Left kidney (tissue), 2 donors: Measurements from ENCODE around the gene SLC37A2. TPM values are rescaled to one million over a fixed set of nuclear protein-coding genes. Genes with fewer than 3 reads are reported as not detected.

ENCODE experiments used
- DNase-seq: peaks from one replicate; pipeline ENCODE4 v3.0.0-alpha.2; 2013
- polyA plus RNA-seq: library from polyadenylated mRNA; unstranded; fragments of 120-200 nt; gene quantifications from one replicate; pipeline ENCODE4 v1.2.1, GENCODE V29; 2013; ENCODE audit not compliant: insufficient read length

Gene SLC37A2
- polyA plus RNA-seq, 1 donor: 2.4 TPM

DNA sequence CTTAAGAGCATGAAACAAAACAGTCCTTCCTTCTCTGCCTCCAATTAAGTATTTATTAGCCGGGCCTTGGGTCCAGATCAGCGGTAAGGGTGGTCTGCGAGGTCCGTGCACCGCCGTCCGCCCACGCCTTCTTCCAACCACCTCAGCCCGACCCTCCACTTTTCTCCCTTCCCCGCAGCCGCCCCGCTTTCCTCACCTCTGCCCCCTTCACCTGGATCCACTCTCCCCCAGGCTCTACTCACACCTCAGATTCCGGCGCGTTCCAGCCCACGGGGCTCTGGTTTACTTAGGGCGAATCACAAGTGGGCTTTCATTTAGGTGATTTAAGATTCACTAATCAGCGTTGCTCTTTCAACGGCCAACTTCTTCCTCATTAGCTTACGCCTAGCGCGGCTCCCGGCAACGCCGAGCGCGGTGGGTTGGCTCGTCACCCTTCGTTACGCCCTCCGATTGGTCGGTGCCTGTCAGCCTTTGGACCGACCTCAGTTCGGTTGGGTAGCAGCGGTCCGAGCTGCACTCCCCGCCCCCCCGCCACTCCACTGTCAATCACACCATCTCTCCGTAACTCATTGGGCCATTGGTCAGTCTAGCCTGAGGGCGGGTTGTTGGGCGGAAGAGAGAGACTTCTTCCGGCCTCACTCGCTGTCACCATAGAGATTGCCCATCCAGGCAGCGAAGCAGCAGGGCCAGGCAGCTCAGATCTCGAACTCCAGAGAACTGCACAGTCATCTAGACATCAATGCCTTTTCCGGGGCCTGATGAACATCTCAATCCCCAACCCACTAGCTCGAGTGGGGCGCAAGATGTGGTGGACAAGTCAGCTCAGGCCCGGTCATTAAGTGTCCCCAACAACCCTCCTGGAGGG lies 48.5 kb downstream of the SLC37A2 start, which contains the start of gene TMEM218:
Gene TMEM218, minus strand, starts transcription at position 284 of the 865 bp plus-strand sequence. CDS start 9,385 bp downstream, outside the sequence.
- DNase-seq: peak; percentile 99

DNA sequence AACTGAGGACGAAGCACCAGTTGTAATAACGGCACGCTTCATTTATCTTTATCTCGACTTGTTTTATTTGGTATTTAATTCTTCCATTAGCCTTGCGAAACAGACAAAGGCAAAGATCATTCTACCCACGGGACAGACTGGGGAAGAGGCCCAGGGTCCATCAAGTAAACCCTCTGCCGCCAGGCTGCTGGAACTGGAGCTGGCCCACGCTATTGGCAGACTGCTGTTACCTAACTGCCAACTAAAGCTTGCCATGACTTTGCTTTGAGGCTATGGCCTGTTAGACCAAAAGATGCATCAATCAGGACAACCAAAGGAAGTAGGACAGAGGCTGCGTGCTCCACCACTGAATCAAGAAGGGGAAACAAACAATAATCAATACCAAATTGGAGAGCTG lies 49.1 kb downstream of the SLC37A2 start:
- no peak for DNase-seq

DNA sequence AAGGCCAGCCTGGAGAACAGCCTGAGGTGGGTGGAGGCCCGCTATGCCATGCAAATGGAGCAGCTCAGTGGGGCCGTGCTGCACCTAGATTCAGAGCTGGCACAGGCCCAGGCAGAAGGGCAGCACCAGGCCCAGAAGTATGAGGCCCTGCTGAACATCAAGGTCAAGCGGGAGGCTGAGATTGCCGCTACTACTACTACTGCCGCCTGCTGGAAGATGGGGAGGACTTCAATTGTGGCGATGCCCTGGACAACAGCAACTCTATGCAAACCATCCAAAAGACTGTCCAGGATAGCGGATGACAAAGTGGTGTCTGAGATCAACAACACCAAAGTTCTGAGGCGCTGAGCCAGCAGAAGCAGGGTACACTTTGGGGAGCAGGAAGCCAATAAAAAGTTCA lies 51.4 kb downstream of the SLC37A2 start:
- DNase-seq: no peak

DNA sequence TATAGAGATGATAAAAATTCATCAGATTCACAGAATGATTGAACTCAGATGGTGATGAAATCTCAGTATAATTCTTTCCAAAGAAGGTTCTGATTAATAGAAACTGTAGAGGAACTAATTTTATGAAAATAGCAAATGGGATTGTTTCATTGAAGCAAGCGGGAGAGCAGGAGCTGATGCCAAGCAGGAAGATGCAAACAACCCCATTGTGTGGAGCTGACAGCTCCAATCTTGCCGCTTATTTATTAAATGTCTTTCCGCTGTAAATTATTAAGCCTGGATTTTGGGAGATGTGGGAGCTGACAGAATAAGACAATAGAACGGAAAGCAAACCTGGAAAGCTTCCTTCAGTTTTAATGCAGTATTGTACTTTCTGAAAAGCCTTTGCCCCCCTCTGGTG lies 54.3 kb downstream of the SLC37A2 start:
- no peak for DNase-seq

DNA sequence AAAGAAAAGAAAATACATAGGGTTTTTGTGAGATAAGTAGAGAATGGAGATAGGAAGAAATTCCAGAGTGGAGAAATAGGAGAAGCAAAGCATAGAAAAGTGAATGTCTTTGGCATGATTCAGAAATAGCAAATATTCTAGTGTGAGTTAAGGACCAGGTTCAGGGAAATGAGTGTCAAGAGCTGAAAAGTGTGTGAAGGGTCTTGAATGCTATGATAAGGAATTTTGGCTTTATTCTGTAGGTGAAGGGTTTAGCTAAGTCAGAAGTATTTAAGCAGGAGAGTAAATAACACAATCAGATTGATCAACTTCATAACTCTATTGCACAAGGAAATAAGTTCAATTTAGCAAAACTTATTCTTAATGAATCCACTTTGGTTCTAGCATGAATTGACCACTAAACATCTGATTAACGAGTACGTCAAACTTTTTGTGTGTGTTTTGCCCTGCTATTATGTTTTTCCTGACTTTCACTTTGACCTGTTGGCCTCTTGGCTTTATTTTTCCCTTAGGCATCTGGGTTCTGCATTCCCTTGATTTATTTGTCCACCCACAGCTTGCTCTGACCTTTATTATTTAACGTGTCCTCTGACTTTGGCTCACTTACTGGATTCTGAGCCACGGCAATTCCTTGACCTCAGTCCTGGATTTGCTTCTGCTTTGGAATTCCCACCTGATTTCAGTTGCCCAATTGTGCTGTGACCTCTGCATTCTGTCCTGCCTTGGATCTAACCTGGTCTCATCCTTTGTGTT lies 60.3 kb downstream of the SLC37A2 start:
- no peak for DNase-seq

DNA sequence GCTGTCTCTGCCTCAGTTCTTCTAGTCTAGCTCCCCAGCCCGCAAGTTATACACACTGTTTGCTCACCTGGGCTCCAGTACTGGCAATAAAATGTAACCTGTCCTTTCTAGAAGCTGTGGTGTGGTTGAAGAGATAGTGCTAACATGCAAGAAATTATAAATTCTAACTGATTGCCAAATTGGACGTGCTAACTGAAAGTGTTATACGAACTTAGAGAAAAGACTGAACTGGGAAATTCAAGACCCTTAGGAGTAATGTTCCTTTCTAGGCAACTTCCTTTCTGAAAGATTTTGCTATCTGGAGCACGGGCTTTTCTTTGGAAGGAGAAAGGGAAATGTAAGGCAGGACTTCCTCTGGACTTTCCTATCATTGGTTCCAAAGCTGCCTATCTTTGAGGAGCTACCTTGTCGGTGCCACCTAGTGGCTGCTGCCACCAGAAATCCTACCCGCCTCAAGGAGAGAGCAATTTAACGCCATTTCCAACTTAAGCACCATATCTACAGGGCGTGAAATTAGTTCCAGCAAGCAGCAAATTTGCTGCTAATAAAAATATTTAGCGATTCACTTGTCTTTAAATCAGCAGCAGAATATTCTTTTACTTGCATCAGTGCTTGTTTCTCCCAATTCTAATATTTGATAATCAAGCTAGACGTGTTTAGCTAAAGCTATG lies 61.0 kb downstream of the SLC37A2 start:
- no peak for DNase-seq

DNA sequence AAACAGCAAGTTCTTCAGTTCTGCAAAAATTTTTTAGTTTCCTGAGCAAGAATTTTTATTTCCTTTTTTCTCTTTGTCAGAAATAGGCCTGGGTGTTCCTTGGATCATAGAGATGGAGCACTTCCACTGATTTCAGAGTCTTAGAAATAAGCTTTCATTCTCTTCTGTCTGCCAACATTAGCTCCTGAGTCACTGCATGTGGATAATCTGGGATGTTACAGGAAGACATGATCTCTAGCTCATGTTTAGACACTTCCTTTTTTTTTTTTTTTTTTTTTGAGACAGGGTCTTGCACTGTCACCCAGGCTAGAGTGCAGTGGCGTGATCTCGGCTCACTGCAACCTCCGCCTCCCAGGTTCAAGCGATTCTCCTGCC lies 61.5 kb downstream of the SLC37A2 start:
- no peak for DNase-seq

DNA sequence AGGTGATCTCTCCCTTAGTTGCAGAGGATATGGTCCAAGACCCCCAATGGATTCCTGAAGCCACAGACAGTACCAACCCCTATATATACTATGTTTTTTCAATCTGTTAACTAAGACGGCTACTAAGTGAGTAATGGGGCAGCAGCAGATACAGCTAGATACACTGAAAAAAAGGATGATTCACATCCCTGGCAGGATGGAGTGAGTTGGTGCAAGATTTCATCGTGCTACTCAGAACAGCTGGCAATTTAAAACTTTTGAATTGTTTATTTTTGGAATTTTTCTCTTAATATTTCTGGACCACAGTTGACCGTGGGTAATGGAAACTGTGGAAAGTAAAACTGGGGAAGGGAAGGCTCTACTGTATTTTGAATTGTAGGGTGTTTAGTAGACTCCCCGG lies 65.3 kb downstream of the SLC37A2 start:
- no peak for DNase-seq

DNA sequence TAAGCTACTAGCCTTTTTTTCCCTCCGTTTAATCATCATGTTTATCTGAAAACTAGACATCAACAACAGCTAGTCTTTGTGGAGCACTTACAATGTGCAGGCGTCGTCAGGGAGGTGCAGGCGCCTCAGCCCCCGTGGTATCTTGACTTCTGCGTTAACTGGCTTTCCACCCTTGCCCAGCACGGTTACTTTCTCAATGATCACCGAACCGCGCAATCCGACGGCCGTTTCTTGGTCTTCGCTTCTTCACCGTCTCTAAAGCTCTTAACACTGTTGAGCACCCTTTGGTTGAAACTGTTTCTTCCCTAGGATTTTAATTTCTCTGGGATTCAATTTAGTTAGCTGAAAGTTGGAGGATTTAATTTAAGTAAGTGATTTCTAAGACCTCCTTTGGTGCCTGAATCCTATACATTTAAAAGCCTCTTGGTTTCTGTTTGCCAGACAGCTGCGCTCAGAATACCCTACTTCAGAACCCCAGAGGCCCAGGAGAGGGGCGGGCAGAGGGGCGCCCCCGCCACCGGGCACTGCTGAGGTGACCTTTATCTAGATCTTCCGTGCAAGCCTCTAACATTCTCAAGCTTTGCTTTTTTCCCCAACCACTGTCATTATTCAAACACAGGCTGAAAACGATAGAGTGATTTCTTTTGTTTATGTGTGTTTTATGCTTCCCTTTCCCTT lies 66.3 kb downstream of the SLC37A2 start:
- no peak for DNase-seq

DNA sequence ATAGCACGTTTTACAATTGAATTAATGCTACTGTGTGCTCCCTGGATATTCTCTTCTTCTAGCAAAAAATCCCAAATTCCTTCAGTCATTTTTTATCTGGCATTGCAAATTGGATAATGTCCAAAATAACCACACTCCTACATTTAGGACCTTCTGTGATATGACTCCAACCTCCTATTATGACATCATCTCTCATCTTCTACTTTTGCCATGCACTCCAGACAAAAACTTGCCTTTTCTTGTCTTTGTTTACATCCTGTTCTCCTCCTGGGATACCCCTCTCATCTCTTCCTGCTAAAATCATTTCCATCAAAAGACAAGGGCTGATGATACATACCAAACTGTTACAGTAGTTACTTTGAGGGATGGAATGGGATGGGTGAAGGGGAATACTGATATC lies 69.0 kb downstream of the SLC37A2 start:
- DNase-seq: no peak

DNA sequence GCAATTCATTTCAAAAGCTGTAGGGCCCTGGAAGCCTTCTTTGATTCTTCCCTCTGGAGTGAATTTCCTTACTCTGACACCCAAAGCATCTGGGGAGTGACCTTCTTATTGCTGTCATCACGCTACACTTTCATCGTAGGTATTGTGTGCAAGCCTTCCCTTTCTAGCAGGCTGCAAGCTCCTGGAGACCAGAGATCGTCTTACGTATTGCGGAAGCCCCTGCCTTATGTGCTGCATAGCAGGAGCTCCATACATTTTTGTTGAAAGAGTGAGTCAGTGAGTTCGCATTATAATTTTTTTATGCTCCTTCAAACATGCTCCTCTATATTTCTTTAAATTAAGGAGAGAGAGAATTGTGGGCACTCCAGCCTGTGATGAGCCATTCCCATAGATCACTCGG lies 69.5 kb downstream of the SLC37A2 start:
- DNase-seq: no peak

DNA sequence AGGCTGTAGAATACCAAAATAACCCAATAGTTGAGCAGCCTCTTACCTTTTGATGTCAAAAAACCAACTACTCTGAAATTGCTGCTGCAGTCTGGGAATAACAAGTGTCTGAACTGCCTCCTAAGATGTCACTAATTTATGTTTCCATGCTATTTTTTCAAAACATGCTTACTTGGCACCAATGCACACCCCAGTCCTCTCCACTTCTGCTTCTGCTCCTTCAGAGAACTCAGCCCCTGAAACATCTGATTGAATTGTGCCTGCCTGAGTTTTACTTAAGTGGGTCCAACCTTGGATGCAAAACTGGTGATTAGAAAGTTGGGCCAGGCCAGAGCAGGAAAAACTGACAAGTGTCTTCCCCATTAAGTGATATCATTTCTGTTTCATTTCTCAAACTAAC lies 72.9 kb downstream of the SLC37A2 start:
- no peak for DNase-seq

DNA sequence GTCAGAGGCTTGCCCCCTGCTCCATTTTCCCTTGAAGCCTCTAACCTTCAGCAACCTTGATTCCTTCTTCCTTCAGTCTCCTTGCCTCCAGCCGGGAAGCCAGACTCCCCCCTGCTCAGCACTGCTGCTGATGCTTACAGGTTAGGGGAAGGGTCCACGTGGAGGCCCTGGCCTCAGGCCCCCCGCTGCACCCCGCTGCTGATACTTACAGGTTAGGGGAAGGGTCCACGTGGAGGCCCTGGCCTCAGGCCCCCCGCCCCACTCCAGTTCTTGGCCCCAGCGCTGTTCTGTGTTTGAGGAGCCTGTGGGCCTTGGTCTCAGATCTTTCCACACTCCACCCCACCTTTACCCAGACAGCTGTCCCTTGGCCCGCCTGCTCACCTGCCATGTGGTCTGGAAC lies 75.9 kb downstream of the SLC37A2 start:
- DNase-seq: no peak

DNA sequence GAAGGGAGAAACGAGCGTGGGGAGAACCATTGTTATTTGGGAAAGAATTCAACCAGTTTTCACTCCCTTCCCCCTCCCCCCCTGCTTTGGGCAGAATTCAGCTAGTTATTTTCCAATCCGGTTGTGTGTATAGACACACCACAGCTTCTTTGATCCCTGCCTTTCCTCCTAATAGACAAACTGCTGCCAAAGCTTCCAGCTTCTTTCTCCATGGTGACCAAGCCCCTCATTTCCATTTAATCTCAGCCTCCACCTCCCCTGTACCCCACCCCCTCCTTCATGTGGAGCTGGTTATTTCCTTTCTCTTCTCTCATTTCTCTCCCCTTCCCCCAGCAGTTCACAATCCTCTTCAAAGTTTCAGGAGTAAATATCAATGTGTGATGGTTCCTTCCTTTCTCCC lies 76.7 kb downstream of the SLC37A2 start:
- no peak for DNase-seq

Other genes with a start within 250 kb of the SLC37A2 start
- gene ROBO3, start 197.9 kb upstream of the SLC37A2 start, polyA plus RNA-seq: 27.8 TPM
- 15.7 TPM for gene ROBO4, start 165.4 kb upstream of the SLC37A2 start, polyA plus RNA-seq
- 1.7 TPM for gene HEPN1, start 144.1 kb upstream of the SLC37A2 start, polyA plus RNA-seq
- gene HEPACAM, start 127.3 kb upstream of the SLC37A2 start, polyA plus RNA-seq: 2.2 TPM
- gene CCDC15, start 109.1 kb upstream of the SLC37A2 start, polyA plus RNA-seq: 5.6 TPM
- gene TMEM218, start 48.3 kb downstream of the SLC37A2 start, polyA plus RNA-seq: 59.5 TPM
- 13.9 TPM for gene PKNOX2, start 101.4 kb downstream of the SLC37A2 start, polyA plus RNA-seq